ENCODE measurements around the gene STPG4. TPM values are rescaled to one million over a fixed set of nuclear protein-coding genes. Genes with fewer than 3 reads are reported as not detected.
A peak's percentile ranks its signal among the peaks of the same experiment; 100 is the strongest.

Gene STPG4
- polyA plus RNA-seq, 1 of the 3 experiments (the other 2 are of a cell fraction): 0.20 TPM

- Histone ChIP-seq H3K36me3 (replicated peaks in 1 of 2; ENCODE audit: control insufficient read depth in 1 of 2, insufficient read depth in 2 of 2, low read length in 1 of 2) (no peaks in the 10 kb centered on the region), H3K4me3 (ENCODE audit: low read depth in 2 of 2, low read length in 1 of 2) (no peak overlapping the region), H3K4me2 (no peak overlapping the region), H3K27me3 (ENCODE audit: insufficient read depth) (no peaks in the 10 kb centered on the region), H3F3A (replicated peaks; ENCODE audit: insufficient read depth) (peaks cover 8% of the 10 kb centered on the region), H3K27ac (ENCODE audit: low read depth in 2 of 2, low read length in 1 of 2) (peak overlapping the region in 1 of 2 experiments; percentile 89; a peak in 2 of 4 replicates), H3K9me3 (no peaks in the 10 kb centered on the region), H2AFZ (ENCODE audit: low read depth) (no peak overlapping the region), H3K79me2 (ENCODE audit: insufficient read depth) (no peaks in the 10 kb centered on the region), H3K9ac (no peak overlapping the region), H3K9me2 (no peaks in the 10 kb centered on the region), H3K4me1 (ENCODE audit: control insufficient read depth in 1 of 2, insufficient read depth in 2 of 2, low read depth in 1 of 2, low read length in 1 of 2) (peaks cover 22 to 58% of the 10 kb centered on the region in 2 experiments), H4K20me1 (ENCODE audit: insufficient read depth) (no peaks in the 10 kb centered on the region)
- WGBS (ENCODE audit: low lambda C conversion rate): 93% methylated on average over 8 of the region's 8 CpGs
- TF ChIP-seq FOSL2 (IDR thresholded peaks at IDR 0.05; ENCODE audit: borderline replicate concordance, low read depth): no peak
- no peak for TF ChIP-seq NRF1 (IDR thresholded peaks at IDR 0.05; ENCODE audit: low read depth, low read length)
- no peak for TF ChIP-seq RXRA (IDR thresholded peaks at IDR 0.05; ENCODE audit: borderline replicate concordance, low read depth)
- TF ChIP-seq TCF12 (IDR thresholded peaks at IDR 0.05): no peak
- no peak for TF ChIP-seq RFX5 (IDR thresholded peaks at IDR 0.05; ENCODE audit: low read length)
- no peak for TF ChIP-seq MAX (IDR thresholded peaks at IDR 0.05; ENCODE audit: low read depth)
- TF ChIP-seq GATA2 (CRISPR knock-in tag; IDR thresholded peaks at IDR 0.05): no peak
- no peak for TF ChIP-seq PBX3 (IDR thresholded peaks at IDR 0.05)
- no peak for TF ChIP-seq MXI1 (IDR thresholded peaks at IDR 0.05; ENCODE audit: low read depth, low read length)
- TF ChIP-seq RAD21 (IDR thresholded peaks at IDR 0.05; ENCODE audit: low read length): no peak
- TF ChIP-seq MEF2A (IDR thresholded peaks at IDR 0.05; ENCODE audit: borderline replicate concordance, low read depth): no peak
- no peak for TF ChIP-seq CHD2 (IDR thresholded peaks at IDR 0.05; ENCODE audit: low read length, partially characterized antibody)
- TF ChIP-seq EZH2phosphoT487 (IDR thresholded peaks at IDR 0.05; ENCODE audit: borderline replicate concordance, low read depth): no peak
- TF ChIP-seq FOXJ3 (CRISPR knock-in tag; IDR thresholded peaks at IDR 0.05): no peak
- no peak for TF ChIP-seq REST (IDR thresholded peaks at IDR 0.05; ENCODE audit: low read depth, low read length)
- TF ChIP-seq ELF1 (IDR thresholded peaks at IDR 0.05): no peak
- ChIA-PET CTCF (interaction anchor here (1.0 to 1.6 kb wide), 4 partner anchors 10 to 242 kb away, joined by 3 to 4 read pairs (median 3); no protein-coding TSS in a partner anchor), POLR2A (no interaction called here)
- DNase-seq: no peak
Observed at GRCh38 chr2:47093626-47094025, 61.5 kb downstream of the STPG4 start.

Data from SK-N-SH (cell line).